ENCODE results near the gene IL1RL2.
A peak's percentile ranks its signal among the peaks of the same experiment; 100 is the strongest.

Gene IL1RL2

GRCh38 chr2:102240640-102241370 is 54.0 kb downstream of the IL1RL2 start:
- peak; percentile 94 to 96 for DNase-seq

- DNase-seq = no peak
Observed at GRCh38 chr2:102241616-102242305, 54.9 kb downstream of the IL1RL2 start.

GRCh38 chr2:102245266-102246151 is 58.7 kb downstream of the IL1RL2 start:
- DNase-seq = no peak

DNA sequence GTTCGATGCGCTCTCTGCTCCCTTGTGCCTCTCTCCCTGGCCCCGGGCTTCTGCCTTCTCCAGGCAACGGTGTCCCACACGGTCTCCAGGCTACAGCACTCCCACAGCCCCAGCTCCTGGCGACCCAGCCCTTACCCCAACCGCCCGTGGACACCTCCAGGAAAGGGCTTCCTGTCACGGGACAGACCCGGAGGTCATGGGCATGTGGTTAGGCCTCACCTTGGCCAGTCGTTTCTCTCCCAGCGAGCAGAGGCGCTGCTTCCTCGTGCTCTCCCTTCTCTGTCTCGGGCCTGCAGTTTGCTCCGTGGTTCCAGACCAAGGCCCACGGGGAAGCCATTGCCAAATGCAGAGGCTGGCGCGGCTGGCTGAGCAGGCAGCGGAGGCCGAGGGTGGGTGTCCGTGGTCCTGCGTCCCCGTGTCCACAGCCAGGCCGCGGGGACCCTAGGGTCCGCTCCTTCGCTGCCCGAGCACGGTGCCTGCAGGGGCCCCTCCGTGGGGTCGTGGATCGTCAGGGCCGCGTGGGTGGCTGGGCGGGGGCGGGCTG is 63.5 kb downstream of the IL1RL2 start:
- no peak for DNase-seq

GRCh38 chr2:102251042-102251848 is 64.4 kb downstream of the IL1RL2 start:
- peak in 1 of 2 donors; percentile 74 for DNase-seq

DNA sequence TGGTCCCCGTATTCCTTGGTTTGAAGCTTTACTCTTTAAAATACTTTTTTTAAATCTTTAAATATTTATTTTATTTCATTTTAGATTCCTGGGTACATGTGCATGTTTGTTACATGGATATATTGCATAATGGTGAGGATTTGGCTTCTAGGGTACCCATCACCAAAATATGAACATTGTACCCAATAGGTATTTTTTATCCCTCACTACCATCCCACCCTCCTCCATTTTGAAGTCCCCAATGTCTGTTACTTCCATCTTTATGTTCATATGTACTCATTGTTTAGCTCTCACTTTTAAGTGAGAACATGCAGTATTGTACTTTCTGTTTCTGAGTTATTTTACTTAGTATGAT is 65.0 kb downstream of the IL1RL2 start:
- no peak for DNase-seq

DNA sequence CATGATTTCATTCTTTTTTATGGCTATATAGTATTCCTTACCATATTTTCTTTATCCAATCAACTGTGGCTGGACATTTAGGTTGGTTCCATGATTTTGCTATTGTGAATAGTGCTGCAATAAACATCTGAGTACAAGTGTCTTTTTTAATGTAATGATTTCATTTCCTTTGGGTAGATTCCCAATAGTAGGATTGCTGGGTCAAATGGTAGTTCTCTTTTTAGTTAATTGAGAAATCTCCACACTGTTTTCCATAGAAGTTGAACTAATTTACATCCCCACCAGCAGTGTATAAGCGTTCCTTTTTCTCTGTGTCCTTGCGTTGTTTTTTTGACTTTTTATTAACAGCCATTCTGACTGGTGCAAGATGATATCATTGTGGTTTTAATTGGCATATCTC is 65.4 kb downstream of the IL1RL2 start:
- peak; percentile 45 to 79 for DNase-seq

DNA sequence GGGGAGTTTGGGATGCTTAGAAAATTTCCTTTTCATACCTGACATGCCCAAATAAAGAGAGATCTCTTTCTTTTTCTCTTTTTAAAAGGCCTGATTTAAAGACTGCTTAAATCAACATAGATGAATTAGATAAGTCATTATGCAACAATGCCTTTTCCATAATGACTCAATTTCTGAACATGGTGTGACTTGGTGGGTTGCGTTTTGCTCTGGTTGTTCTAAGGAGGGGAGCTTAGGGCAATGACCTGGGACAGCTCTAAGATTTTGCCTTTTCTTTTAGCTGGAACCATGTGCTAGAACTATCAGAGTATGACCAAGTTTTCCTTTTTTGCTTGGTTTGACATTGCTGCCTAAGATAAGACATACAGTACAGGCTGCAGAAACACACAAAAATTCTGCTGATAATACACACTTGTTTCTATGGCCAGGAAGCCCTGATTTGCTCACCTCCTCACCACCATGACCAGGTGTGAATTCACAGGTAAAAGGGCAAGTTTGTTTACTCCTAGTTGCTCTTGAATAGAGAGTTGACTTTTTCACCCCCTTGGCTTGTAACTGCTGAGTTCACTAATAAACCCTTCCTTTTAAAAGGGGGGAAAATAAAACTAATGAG is 66.4 kb downstream of the IL1RL2 start:
- peak; percentile 40 to 46 for DNase-seq

GRCh38 chr2:102253753-102254150 is 66.9 kb downstream of the IL1RL2 start:
- peak in 1 of 2 donors; percentile 35 for DNase-seq

- DNase-seq = peak in 1 of 2 donors; percentile 33
Observed at GRCh38 chr2:102256276-102256675, 69.5 kb downstream of the IL1RL2 start.

GRCh38 chr2:102256874-102257462 is 70.1 kb downstream of the IL1RL2 start:
- DNase-seq = no peak

- DNase-seq = no peak
Observed at GRCh38 chr2:102258025-102258385, 71.2 kb downstream of the IL1RL2 start.

DNA sequence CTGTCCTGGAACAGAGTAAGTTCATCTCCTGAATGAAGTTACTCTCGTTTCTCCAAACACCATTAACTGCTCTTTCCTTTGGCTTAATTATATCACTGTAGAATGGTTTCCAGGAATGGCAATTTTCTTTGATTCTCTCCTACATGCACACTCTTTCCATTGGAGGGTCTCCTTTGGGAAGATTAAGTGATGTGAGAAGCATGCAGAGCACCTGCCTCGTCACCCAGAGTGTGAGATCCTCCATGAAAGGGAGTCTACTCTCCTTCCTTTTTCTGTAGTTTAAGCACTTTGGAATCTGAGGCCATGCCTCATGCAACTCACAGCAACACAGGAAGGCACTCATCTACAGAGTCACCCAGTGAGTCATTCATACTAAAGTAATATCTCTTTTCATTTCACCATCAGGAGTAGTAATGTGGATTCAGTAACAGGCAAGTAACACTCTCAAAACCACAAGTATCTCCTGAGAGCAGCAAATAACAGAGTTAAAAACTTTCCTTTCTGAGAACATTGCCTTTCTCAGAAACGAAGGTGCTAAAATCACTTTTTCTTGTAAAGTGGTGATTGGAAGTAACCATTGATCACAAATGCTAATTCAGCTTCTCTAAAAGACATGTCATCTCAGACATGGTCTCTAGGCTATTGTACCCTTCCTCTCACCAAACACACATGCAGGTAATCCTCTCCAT is 71.7 kb downstream of the IL1RL2 start:
- DNase-seq = peak; percentile 71 to 86

DNA sequence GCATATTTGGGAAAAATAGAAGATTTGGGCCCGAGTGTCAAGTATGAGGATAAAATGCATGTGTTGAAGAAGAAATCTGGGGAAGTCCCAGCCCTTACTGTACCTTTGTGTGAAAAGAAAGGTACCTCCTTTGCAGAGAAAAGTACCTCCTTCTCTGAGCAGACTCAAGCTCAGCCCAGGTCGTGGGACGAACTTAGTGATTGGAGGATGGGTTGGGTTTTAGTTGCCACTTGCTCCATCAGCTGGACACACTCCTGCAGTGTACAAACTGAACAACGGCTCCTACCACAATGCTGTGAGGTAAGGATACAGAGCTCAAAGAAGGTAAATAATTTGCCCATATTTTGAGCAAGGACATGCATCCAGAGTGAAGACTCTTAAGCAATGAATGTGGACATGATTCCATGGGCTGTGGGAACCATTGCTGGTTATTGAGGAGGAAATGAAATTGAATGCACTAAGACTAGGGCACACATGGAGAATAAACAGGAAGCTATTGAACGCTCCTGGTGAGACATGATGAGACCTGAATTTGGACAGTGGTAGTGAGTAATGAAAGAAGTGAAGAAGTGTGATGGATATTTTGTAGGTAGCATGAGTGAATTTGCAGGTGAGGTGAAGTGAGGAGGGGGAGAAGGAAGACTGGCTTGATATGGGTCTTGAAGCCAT is 74.8 kb downstream of the IL1RL2 start:
- DNase-seq = no peak

GRCh38 chr2:102262216-102263129 is 75.7 kb downstream of the IL1RL2 start:
- DNase-seq = no peak

DNA sequence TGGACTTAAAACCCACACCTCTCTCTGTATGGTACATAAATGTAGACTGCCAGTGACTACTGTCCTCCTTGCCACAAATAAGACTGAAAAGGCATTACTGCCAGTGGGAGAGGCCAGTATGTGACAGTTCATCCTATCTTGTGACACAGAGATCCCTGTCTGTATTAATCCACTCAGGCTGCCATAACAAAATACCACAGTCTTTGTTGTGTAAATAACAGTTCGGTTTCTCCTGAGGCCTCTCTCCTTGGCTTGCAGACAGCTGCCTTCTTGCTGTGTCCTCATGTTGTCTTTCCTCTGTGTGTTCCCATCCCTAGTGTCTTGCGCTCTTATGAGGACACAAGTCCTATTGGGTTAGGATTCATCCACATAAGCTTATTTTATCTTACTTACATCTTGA is 78.1 kb downstream of the IL1RL2 start:
- DNase-seq = no peak

DNA sequence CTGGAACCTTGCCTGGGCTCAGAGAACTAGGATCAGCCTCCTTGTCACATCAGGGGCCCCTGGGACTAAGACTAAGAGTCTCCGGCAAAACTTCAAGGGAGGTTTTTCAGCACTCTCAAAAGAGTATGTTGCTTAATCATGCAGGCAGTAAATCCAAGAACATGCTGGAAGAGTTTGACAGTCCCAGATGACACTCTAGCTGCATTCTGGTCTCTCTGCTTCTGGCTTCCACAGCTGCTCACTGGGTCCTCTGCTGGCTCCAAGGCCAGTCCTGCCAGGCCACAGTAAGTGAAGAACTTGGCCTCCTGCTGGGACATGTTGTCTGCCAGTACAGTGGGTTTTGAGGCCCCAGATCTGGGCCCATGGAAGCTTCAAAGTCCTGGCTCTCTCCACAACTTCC is 79.4 kb downstream of the IL1RL2 start:
- DNase-seq = no peak

DNA sequence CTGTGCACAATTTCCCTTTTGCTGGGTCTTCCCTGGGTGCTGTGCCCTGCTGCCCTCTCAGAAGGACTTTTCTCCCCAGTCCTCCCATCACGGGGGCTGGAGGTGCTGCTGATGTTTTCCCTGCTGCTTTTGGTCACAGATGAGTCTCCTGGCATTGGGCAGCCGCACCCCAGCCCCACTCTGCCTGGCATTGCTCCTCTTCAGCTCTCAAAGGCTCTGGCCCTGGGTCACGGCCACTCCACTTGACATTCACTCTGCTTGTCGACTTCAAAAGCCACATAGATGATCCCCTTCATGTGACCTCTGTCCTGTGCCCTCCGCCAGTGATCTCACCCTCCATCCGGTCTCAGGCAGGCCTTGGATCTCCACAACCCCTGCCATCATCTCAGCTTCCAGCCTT is 81.0 kb downstream of the IL1RL2 start:
- no peak for DNase-seq

- DNase-seq = no peak
Observed at GRCh38 chr2:102268510-102269199, 81.8 kb downstream of the IL1RL2 start.
